Panc1 (cell line): ENCODE data around the gene FFAR3. TPM values are rescaled to one million over a fixed set of nuclear protein-coding genes. Genes with fewer than 3 reads are reported as not detected.

ENCODE experiments used
- ATAC-seq: fragments of 200-7000 bp; cut with Tn5 transposase; 2 replicates; pipeline ENCODE4 v1.9.1; 2020; ENCODE audit warnings: mild to moderate bottlenecking, moderate library complexity
- BruUV-seq: library from RNA; stranded (reverse); fragments of 400-500 nt; replicated peaks from 2 replicates; lab custom pipeline; 2021; lab: Mats Ljungman, UMichigan
- CTCF ChIA-PET: fragments of 300-600 bp; sonication (Branson Sonifier 250); formaldehyde crosslinking; loops from one replicate; lab custom pipeline; 2022; ENCODE audit warnings: antibody characterized with exemption; lab: Charles Lee
- POLR2A ChIA-PET: fragments of 300-600 bp; sonication (Branson Sonifier 250); formaldehyde crosslinking; loops from one replicate; lab custom pipeline; 2022; ENCODE audit warnings: antibody characterized with exemption; lab: Charles Lee
- DNase-seq: peaks from one replicate; pipeline ENCODE4 v3.0.0-alpha.2; 2010; ENCODE audit warnings: low read depth, low spot score
- H3K27ac ChIP-seq: 2 replicates; pipeline ENCODE4 v1.5.1; 2011; ENCODE audit warnings: mild to moderate bottlenecking, low read length, inconsistent platforms
- H3K27me3 ChIP-seq: fragments of 200-500 bp; sonication (Bioruptor generic); 2 replicates; pipeline ENCODE4 v1.6.0; 2014; ENCODE audit warnings: low read length, inconsistent platforms; ENCODE audit not compliant: control insufficient read depth, insufficient read depth
- H3K36me3 ChIP-seq: fragments of 200-500 bp; sonication (Bioruptor generic); 2 replicates; pipeline ENCODE4 v1.5.1; 2014; ENCODE audit warnings: inconsistent platforms, mild to moderate bottlenecking, low read length, moderate library complexity; ENCODE audit not compliant: control insufficient read depth, insufficient read depth
- H3K4me1 ChIP-seq: 2 replicates; pipeline ENCODE4 v1.5.1; 2011; ENCODE audit warnings: inconsistent platforms, mild to moderate bottlenecking, low read length, moderate library complexity; ENCODE audit not compliant: control insufficient read depth, insufficient read depth
- H3K4me3 ChIP-seq, 2 experiments: 2 replicates each; pipeline ENCODE4 v1.5.1; 2011 to 2012; ENCODE audit warnings: low read depth in 2 of 2, low read length in 2 of 2, mild to moderate bottlenecking in 2 of 2, inconsistent platforms in 1 of 2, moderate library complexity in 1 of 2
- H3K9me3 ChIP-seq: fragments of 200-500 bp; sonication (Bioruptor generic); 2 replicates; pipeline ENCODE4 v1.5.1; 2014; ENCODE audit warnings: low read depth, mild to moderate bottlenecking, inconsistent platforms, low read length, moderate library complexity; ENCODE audit not compliant: control insufficient read depth, insufficient read depth
- CTCF ChIP-seq: fragments of 450-650 bp; IDR thresholded peaks from 2 replicates; pipeline ENCODE4 v1.5.1; 2017; ENCODE audit warnings: mild to moderate bottlenecking
- POLR2AphosphoS5 ChIP-seq: IDR thresholded peaks from 2 replicates; pipeline ENCODE4 v1.6.1; 2012; ENCODE audit warnings: mild to moderate bottlenecking, low read depth, low read length, moderate library complexity
- REST ChIP-seq, 2 experiments: IDR thresholded peaks; 2 replicates each; pipeline ENCODE4 v1.6.1; 2011 to 2012; ENCODE audit warnings: low read depth in 2 of 2, control low read depth in 1 of 2, low read length in 1 of 2, mild to moderate bottlenecking in 1 of 2, moderate library complexity in 1 of 2; ENCODE audit not compliant: insufficient read depth in 1 of 2
- SIN3A ChIP-seq: IDR thresholded peaks from 2 replicates; pipeline ENCODE4 v1.6.1; 2012; ENCODE audit warnings: low read depth, mild to moderate bottlenecking, low read length, moderate library complexity, borderline replicate concordance; ENCODE audit not compliant: insufficient read depth
- TCF7L2 ChIP-seq: IDR thresholded peaks from 2 replicates; pipeline ENCODE4 v1.6.1; 2011; ENCODE audit warnings: mild to moderate bottlenecking, low read depth, low read length, inconsistent platforms
- in situ Hi-C: cut with HindIII; loops from 2 replicates; pipeline ENCODE4 v1.10.0; 2016; ENCODE audit warnings: low sequenced_read_pairs, low pct_unique_long_range_greater_than_20kb
- intact Hi-C: fragments of 100-400 bp; cut with micrococcal nuclease; formaldehyde crosslinking; loops from one replicate; pipeline ENCODE4 v1.10.0; 2022; ENCODE audit not compliant: unreplicated experiment
- total RNA-seq: library from RNA; stranded (reverse); gene quantifications from one replicate; pipeline ENCODE4 v1.2.1, GENCODE V29; 2021; ENCODE audit not compliant: unreplicated experiment

Gene FFAR3
- total RNA-seq, 1 experiment from 2014 or later, result not detected

GRCh38 chr19:35313587-35313986 lies 44.7 kb upstream of the FFAR3 start:
- in situ Hi-C loops, result no loop called here
- TF ChIP-seq POLR2AphosphoS5, result no peak
- TF ChIP-seq REST (IDR thresholded peaks at IDR 0.05; ENCODE audit: insufficient read depth in 1 of 2, low read depth in 2 of 2, low read length in 1 of 2), result no peak
- TF ChIP-seq SIN3A, result no peak
- TF ChIP-seq CTCF, result no peak
- no peak for TF ChIP-seq TCF7L2
- Histone ChIP-seq H3K36me3 (no peaks in the 10 kb centered on the region), H3K9me3 (no peaks in the 10 kb centered on the region), H3K4me1 (peaks cover 5% of the 10 kb centered on the region; the same call in 1 of the 2 replicates), H3K27ac (no peak overlapping the region), H3K27me3 (no peaks in the 10 kb centered on the region), H3K4me3 (no peak overlapping the region)
- ChIA-PET CTCF (interaction anchor here (0.6 kb wide), 1 partner anchor 381 kb away, joined by 3 read pairs; no protein-coding TSS in a partner anchor), POLR2A (no interaction called here)
- BruUV-seq, result no TSS peak
- no peak for ATAC-seq
- intact Hi-C loops, result no loop called here
- DNase-seq, result no peak

- H3K4me3 ChIP-seq, result no peak overlapping the region
- no peaks in the 10 kb centered on the region for H3K9me3 ChIP-seq
- H3K27me3 ChIP-seq, result no peaks in the 10 kb centered on the region
- H3K36me3 ChIP-seq, result no peaks in the 10 kb centered on the region
- POLR2A ChIA-PET, result interaction anchor here (0.6 kb wide), 1 partner anchor 150 kb away, joined by 3 read pairs; no protein-coding TSS in a partner anchor
- CTCF ChIA-PET, result no interaction called here
- ATAC-seq (no peak), DNase-seq (no peak)
- no peak overlapping the region for H3K27ac ChIP-seq
- intact Hi-C loops (no loop called here), in situ Hi-C loops (no loop called here)
- BruUV-seq, result no TSS peak
- TF ChIP-seq CTCF (no peak), REST (IDR thresholded peaks at IDR 0.05; ENCODE audit: insufficient read depth in 1 of 2, low read depth in 2 of 2, low read length in 1 of 2) (no peak), SIN3A (no peak), POLR2AphosphoS5 (no peak), TCF7L2 (no peak)
- H3K4me1 ChIP-seq, result peaks cover 5% of the 10 kb centered on the region; the same call in 1 of the 2 replicates
These were observed 44.2 kb upstream of the FFAR3 start for GRCh38 chr19:35314031-35314430.
